ENCODE results near the gene HCFC1.

Gene HCFC1

GRCh38 chrX:153924149-153924861 is 47.3 kb downstream of the HCFC1 start:
- DNase-seq (ENCODE audit: low read depth): no peak

GRCh38 chrX:153922932-153923857 is 48.4 kb downstream of the HCFC1 start:
- no peak for DNase-seq (ENCODE audit: low read depth)

- DNase-seq (ENCODE audit: low read depth): no peak
Measured at GRCh38 chrX:153921511-153922446, 49.8 kb downstream of the HCFC1 start.

GRCh38 chrX:153921070-153921469 is 50.5 kb downstream of the HCFC1 start:
- no peak for DNase-seq (ENCODE audit: low read depth)

- no peak for DNase-seq (ENCODE audit: low read depth)
Measured at GRCh38 chrX:153920546-153920945, 51.1 kb downstream of the HCFC1 start.

- DNase-seq (ENCODE audit: low read depth): no peak
Measured at GRCh38 chrX:153919281-153919680, 52.3 kb downstream of the HCFC1 start.

GRCh38 chrX:153917869-153918268 is 53.7 kb downstream of the HCFC1 start:
- no peak for DNase-seq (ENCODE audit: low read depth)

DNA sequence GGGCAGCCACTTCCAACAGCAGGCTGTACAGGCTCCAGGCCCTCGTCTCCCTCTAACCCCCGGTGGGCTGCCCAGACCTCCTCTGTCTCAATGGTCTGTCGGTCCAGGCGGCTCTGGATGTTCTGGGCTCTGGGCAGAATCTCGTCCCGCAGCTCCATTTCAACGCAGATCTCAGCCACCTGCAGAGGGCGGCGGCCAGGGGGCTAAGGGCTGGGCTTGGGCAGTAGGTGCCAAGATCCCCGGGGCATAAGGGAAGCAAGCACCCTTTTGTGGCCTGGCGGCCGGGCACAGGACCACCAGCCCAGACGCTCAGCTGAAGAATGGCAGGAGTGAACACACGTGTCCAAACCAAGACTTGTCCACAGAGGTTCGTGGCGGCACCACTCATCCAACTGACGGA is 57.9 kb downstream of the HCFC1 start:
- DNase-seq (ENCODE audit: low read depth): no peak

GRCh38 chrX:153913211-153913610 is 58.4 kb downstream of the HCFC1 start:
- no peak for DNase-seq (ENCODE audit: low read depth)

DNA sequence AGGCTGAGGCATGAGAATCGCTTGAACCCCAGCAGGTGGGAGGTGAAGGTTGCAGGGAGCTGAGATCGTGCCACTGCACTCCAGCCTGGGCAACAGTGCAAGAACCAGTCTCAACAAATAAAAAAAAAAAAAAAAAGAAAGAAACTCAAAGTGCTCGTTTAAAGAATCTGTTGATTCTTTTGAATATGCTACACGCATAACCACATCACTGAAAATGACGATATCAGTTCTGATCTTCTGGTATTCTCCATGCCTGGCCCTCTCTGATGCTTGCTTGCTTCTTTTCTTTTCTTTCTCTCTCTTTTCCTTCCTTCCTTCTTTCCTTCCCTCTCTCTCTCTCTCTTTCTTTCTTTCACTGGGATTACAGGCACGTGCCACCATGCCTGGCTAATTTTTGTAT is 59.8 kb downstream of the HCFC1 start:
- DNase-seq (ENCODE audit: low read depth): no peak

- DNase-seq (ENCODE audit: low read depth): no peak
Measured at GRCh38 chrX:153910446-153910845, 61.2 kb downstream of the HCFC1 start.

DNA sequence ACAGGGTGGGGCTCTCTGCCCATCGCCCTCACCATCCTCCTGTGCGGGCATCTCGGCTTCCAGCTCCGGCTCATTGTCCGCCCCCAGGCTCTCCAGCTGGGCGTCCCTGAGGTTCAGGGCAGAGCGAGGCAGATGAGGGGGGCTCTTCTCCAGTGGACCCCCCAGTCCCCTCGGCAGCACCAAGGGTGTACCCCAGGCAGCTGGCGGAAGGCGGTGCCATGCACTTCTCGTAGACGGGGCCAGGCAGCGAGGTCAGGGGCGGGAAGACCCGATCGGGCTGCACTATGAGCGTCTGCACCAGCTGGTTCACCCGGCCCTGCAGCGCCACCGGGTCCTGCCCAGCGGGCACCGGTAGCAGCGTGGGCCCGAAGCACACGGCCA is 61.6 kb downstream of the HCFC1 start:
- DNase-seq (ENCODE audit: low read depth): no peak

DNA sequence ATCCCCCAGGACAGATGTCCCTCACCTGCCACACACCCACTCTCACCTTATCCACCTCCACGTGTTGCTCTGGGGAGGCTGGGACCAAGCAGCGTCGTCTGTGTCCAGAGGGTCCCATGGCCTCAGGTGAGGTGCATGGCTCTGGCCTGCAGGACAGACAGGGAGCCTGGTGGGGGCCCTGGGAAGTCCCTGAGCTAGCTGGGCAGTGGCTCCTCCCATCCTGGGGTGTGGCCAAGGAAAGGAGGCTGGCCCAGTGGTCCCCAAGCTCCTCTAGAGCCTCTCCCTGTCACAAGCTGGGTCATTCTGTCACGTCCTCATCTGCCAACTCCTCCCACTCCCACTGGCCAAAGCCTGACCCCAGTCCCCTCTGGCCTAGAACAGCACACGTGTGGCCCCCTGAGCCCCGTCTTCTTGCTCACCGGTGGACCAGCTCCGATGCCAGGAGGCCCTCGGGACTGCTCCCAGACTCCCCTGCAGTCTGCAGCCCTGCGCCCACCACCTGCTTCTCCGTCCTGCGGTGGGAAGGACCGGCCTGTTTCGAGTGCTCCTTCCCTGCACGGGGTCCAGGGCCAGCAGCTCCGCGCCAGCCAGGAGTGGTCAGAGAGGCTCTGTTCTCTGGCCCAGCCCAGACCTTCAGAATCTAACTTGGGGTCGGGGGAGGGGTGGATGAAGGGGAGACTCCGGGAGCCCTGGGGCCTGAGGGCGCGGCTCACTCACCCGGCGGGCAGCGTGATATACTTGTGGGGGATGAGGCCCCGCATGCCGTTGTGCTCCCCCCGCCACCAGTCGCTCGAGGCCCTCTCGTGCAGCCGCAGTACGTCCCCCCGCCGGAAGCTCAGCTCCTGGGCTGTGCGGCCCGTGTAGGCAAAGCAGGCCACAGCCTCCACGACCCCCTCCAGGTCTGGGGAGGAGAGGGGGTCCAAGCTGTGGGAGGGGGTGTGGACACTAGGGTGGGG is 62.3 kb downstream of the HCFC1 start:
- DNase-seq (ENCODE audit: low read depth): no peak

GRCh38 chrX:153908219-153908860 is 63.3 kb downstream of the HCFC1 start:
- no peak for DNase-seq (ENCODE audit: low read depth)

DNA sequence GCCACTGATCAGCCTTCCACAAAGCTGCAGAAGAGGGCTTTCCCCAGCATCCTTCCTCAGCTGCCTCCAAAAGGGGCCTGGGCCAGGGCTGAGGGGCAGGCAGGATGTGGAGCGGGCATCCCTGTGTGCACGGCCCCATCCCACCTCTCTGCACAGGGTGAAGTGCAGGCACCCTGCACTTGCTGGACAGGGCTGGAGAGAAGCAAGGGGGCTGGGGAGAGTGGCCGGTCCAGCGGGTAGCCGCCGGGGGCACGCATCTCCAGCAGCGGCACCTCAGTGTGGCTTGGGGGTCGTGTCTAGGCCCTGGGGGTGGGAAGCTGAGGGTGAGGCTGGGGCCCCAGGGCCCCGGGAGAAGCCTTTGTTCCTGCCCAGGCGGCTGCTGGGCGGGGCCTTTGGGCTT is 64.2 kb downstream of the HCFC1 start:
- DNase-seq (ENCODE audit: low read depth): no peak

- no peak for DNase-seq (ENCODE audit: low read depth)
Measured at GRCh38 chrX:153906126-153906917, 65.3 kb downstream of the HCFC1 start.

DNA sequence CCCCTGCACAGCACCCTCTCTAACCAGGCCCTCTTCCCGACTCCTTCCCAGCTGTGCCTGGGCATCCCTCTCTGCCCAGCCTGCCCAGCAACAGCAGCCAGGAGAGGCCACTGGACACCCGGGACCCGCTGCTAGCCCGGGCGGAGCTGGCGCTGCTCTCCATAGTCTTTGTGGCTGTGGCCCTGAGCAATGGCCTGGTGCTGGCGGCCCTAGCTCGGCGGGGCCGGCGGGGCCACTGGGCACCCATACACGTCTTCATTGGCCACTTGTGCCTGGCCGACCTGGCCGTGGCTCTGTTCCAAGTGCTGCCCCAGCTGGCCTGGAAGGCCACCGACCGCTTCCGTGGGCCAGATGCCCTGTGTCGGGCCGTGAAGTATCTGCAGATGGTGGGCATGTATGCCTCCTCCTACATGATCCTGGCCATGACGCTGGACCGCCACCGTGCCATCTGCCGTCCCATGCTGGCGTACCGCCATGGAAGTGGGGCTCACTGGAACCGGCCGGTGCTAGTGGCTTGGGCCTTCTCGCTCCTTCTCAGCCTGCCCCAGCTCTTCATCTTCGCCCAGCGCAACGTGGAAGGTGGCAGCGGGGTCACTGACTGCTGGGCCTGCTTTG is 66.0 kb downstream of the HCFC1 start:
- DNase-seq (ENCODE audit: low read depth): no peak

DNA sequence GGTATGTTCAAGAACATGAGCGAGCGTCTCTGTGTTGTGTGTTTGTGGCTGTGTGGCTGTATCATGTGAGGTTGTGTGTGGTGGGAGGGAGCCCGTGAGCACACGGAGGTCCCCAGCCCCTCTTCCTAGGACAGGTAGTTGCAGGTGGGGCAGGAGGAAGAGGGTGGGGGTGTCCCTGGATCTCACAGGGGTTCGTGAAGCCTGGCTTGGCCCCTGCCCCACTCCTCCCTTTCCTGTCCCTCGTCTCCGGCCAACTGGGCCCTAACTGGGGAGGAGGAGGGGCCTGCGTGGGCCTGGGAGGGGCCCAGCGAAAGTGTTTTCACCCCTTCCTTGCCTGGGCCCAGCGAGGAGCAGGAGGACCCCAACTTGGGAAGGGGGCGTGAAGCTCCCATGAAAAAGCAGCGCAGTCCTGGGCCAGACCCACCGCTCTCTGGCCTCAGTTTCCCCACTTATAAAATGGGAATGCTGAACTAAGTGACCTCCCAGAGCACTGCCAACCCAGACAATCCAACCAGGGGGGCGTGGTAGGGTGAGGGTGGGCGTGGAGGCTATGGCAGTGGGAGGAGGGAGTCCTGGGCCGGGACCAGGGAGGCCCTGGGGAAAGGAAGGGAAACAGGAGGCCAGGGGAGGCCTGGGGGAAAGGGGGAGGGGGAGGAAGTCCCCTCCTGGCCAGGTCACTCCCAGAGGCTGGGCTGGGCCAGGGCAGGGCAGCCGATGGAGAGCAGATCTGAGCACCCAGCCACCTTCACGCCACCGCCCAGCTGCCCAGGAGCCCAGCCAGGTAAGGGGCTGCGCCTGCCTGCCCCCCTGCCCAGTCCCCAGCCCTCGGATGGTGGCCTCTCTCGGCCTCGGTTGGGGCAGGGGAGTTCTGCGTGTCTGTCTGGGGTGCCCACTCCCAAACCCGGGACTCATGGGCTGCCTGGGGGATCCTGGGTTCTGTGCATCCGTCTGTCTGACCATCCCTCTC is 67.3 kb downstream of the HCFC1 start, which contains the start of gene AVPR2:
Gene AVPR2, plus strand, starts transcription at position 683 of the 967 bp plus-strand sequence. CDS start 473 bp downstream, outside the sequence.
- DNase-seq (ENCODE audit: low read depth): no peak
